ENCODE results near the gene ERN1. TPM values are rescaled to one million over a fixed set of nuclear protein-coding genes. Genes with fewer than 3 reads are reported as not detected.

ERN1 gene
- total RNA-seq, 1 experiment from 2014 or later = 6.5 TPM

- no peak for TF ChIP-seq ARID4B (CRISPR knock-in tag; IDR thresholded peaks at IDR 0.05; ENCODE audit: borderline replicate concordance)
- no peak for TF ChIP-seq IRF2 (CRISPR knock-in tag; IDR thresholded peaks at IDR 0.05; ENCODE audit: borderline replicate concordance, low read depth)
- TF ChIP-seq ZNF396 (CRISPR knock-in tag; IDR thresholded peaks at IDR 0.05; ENCODE audit: borderline replicate concordance) = no peak
- TF ChIP-seq SMAD3 (CRISPR knock-in tag; IDR thresholded peaks at IDR 0.05; ENCODE audit: borderline replicate concordance) = no peak
- TF ChIP-seq MLX (CRISPR knock-in tag; IDR thresholded peaks at IDR 0.05) = no peak
- TF ChIP-seq FOXJ3 (CRISPR knock-in tag; IDR thresholded peaks at IDR 0.05; ENCODE audit: borderline replicate concordance) = no peak
- no peak for TF ChIP-seq SP1 (CRISPR knock-in tag; conservative IDR thresholded peaks at IDR 0.05)
- no peak for TF ChIP-seq NFYB (CRISPR knock-in tag; conservative IDR thresholded peaks at IDR 0.05; ENCODE audit: low read depth)
- TF ChIP-seq, protein P1, sequence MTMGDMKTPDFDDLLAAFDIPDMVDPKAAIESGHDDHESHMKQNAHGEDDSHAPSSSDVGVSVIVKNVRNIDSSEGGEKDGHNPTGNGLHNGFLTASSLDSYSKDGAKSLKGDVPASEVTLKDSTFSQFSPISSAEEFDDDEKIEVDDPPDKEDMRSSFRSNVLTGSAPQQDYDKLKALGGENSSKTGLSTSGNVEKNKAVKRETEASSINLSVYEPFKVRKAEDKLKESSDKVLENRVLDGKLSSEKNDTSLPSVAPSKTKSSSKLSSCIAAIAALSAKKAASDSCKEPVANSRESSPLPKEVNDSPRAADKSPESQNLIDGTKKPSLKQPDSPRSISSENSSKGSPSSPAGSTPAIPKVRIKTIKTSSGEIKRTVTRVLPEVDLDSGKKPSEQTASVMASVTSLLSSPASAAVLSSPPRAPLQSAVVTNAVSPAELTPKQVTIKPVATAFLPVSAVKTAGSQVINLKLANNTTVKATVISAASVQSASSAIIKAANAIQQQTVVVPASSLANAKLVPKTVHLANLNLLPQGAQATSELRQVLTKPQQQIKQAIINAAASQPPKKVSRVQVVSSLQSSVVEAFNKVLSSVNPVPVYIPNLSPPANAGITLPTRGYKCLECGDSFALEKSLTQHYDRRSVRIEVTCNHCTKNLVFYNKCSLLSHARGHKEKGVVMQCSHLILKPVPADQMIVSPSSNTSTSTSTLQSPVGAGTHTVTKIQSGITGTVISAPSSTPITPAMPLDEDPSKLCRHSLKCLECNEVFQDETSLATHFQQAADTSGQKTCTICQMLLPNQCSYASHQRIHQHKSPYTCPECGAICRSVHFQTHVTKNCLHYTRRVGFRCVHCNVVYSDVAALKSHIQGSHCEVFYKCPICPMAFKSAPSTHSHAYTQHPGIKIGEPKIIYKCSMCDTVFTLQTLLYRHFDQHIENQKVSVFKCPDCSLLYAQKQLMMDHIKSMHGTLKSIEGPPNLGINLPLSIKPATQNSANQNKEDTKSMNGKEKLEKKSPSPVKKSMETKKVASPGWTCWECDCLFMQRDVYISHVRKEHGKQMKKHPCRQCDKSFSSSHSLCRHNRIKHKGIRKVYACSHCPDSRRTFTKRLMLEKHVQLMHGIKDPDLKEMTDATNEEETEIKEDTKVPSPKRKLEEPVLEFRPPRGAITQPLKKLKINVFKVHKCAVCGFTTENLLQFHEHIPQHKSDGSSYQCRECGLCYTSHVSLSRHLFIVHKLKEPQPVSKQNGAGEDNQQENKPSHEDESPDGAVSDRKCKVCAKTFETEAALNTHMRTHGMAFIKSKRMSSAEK (CRISPR knock-in tag; IDR thresholded peaks at IDR 0.05; ENCODE audit: borderline replicate concordance) = no peak
- TF ChIP-seq HMGXB4 (CRISPR knock-in tag; IDR thresholded peaks at IDR 0.05) = no peak
- TF ChIP-seq FOXP4 (CRISPR knock-in tag; IDR thresholded peaks at IDR 0.05) = no peak
- TF ChIP-seq ZBTB21 (CRISPR knock-in tag; IDR thresholded peaks at IDR 0.05; ENCODE audit: borderline replicate concordance) = no peak
These were observed 18.1 kb downstream of the ERN1 start (continued) for GRCh38 chr17:64111831-64112230.

Data from WTC11 (cell line).